ENCODE measurements around the gene HTR1E.

- TF ChIP-seq CTCF (IDR thresholded peaks at IDR 0.05) (no peak), EZH2 (IDR thresholded peaks at IDR 0.05; ENCODE audit: borderline replicate concordance, insufficient read depth, low read depth, low read length, poor library complexity, severe bottlenecking) (no peak)
These were observed 127.8 kb downstream of the HTR1E start for GRCh38 chr6:87065117-87065516.

All from B cell (primary cell).